Mucosa of descending colon (tissue), 3 donors: ENCODE data around the gene RAPGEF6. TPM values are rescaled to one million over a fixed set of nuclear protein-coding genes. Genes with fewer than 3 reads are reported as not detected.
"Not testable (repeated sequence)": the region's sequence is repeated elsewhere in the genome, so short reads cannot be mapped to it uniquely, and the experiment has no call there.

Source experiments
- ATAC-seq: fragments of 200-7000 bp; cut with Tn5 transposase; one replicate; pipeline ENCODE4 v1.9.1; 2020; ENCODE audit warnings: mild to moderate bottlenecking, moderate library complexity
- DNase-seq, 3 donors: peaks; one replicate each; pipeline ENCODE4 v3.0.0-alpha.2; 2020
- H3K36me3 ChIP-seq: fragments of 200-600 bp; one replicate; pipeline ENCODE4 v1.8.0; 2021; ENCODE audit warnings: low read depth, mild to moderate bottlenecking
- H3K4me1 ChIP-seq: fragments of 200-600 bp; one replicate; pipeline ENCODE4 v1.8.0; 2021; ENCODE audit warnings: low read depth, mild to moderate bottlenecking
- H3K4me3 ChIP-seq: fragments of 200-600 bp; one replicate; pipeline ENCODE4 v1.8.0; 2021; ENCODE audit warnings: mild to moderate bottlenecking
- H3K9me3 ChIP-seq: fragments of 200-600 bp; one replicate; pipeline ENCODE4 v1.8.0; 2021; ENCODE audit warnings: mild to moderate bottlenecking
- CTCF ChIP-seq: fragments of 200-600 bp; IDR thresholded peaks from one replicate; pipeline ENCODE4 v1.8.0; 2022; ENCODE audit warnings: antibody characterized with exemption, mild to moderate bottlenecking
- intact Hi-C, 2 donors: fragments of 100-400 bp; cut with DNase I in 1 of 2; cut with micrococcal nuclease in 1 of 2; formaldehyde crosslinking; loops; one replicate each; pipeline versions ENCODE4 v1.11.0 to v1.11.1; 2022; cut with DNase I, micrococcal nuclease
- total RNA-seq, 3 donors: library from RNA; stranded (reverse); fragmentation: NEBNext Ultra II Directional in 2 of 3; extraction: Animal tissue kit (Norgen Biotek cat#: 25700) in 2 of 3; gene quantifications; one replicate each; pipeline versions ENCODE4 v1.2.1 to v1.2.4, GENCODE V29; 2021 to 2023
- donor health status: DM: no; HTN: no; CAD: no; lungs with moderate emphysema.
- donor health status: DM: no; HTN: no; CAD: no.
- donor health status: DM: no; HTN: yes; CAD: no.

RAPGEF6 gene
- total RNA-seq, 3 donors from 2014 or later, result 21.4 to 22.1 (median 21.5) TPM

GRCh38 chr5:131406975-131407638 lies 227.9 kb downstream of the RAPGEF6 start:
- peak; percentile 89 for ATAC-seq
- H3K9me3 ChIP-seq, result no peaks in the 10 kb centered on the region
- no peaks in the 10 kb centered on the region for H3K4me1 ChIP-seq
- no peak for TF ChIP-seq CTCF
- intact Hi-C loops, result no loop called here
- H3K36me3 ChIP-seq, result no peaks in the 10 kb centered on the region
- no peak overlapping the region for H3K4me3 ChIP-seq
- peak in 1 of 3 donors; percentile 22 for DNase-seq

- intact Hi-C loops, result no loop called here
- no peaks in the 10 kb centered on the region for H3K36me3 ChIP-seq
- no peak for ATAC-seq
- DNase-seq, result no peak
- no peaks in the 10 kb centered on the region for H3K9me3 ChIP-seq
- no peak overlapping the region for H3K4me3 ChIP-seq
- H3K4me1 ChIP-seq, result no peaks in the 10 kb centered on the region
- TF ChIP-seq CTCF, result no peak
Measured at GRCh38 chr5:131406076-131406475, 229.0 kb downstream of the RAPGEF6 start.

- intact Hi-C loops, result no loop called here
- no peaks in the 10 kb centered on the region for H3K36me3 ChIP-seq
- DNase-seq (no peak), ATAC-seq (no peak)
- H3K4me3 ChIP-seq, result no peak overlapping the region
- no peaks in the 10 kb centered on the region for H3K9me3 ChIP-seq
- H3K4me1 ChIP-seq, result no peaks in the 10 kb centered on the region
- no peak for TF ChIP-seq CTCF
Measured at GRCh38 chr5:131405674-131406073, 229.4 kb downstream of the RAPGEF6 start.

GRCh38 chr5:131400585-131400984 lies 234.4 kb downstream of the RAPGEF6 start:
- Histone ChIP-seq H3K4me1 (no peaks in the 10 kb centered on the region), H3K9me3 (no peaks in the 10 kb centered on the region), H3K36me3 (no peaks in the 10 kb centered on the region), H3K4me3 (no peak overlapping the region)
- DNase-seq (no peak), ATAC-seq (no peak)
- intact Hi-C loops, result no loop called here
- TF ChIP-seq CTCF, result no peak

GRCh38 chr5:131399007-131399406 lies 236.0 kb downstream of the RAPGEF6 start:
- DNase-seq, H3K9me3 ChIP-seq, H3K36me3 ChIP-seq, H3K4me1 ChIP-seq, intact Hi-C loops, ATAC-seq, H3K4me3 ChIP-seq: not testable (repeated sequence)

- no peak for DNase-seq
- Histone ChIP-seq H3K9me3 (no peaks in the 10 kb centered on the region), H3K4me1 (peaks cover 5% of the 10 kb centered on the region), H3K36me3 (no peaks in the 10 kb centered on the region), H3K4me3 (no peak overlapping the region)
- intact Hi-C loops, result no loop called here
- no peak for TF ChIP-seq CTCF
- no peak for ATAC-seq
Measured at GRCh38 chr5:131396630-131397273, 238.3 kb downstream of the RAPGEF6 start.
